Measurements from ENCODE around the gene VWDE.

The VWDE gene

DNA sequence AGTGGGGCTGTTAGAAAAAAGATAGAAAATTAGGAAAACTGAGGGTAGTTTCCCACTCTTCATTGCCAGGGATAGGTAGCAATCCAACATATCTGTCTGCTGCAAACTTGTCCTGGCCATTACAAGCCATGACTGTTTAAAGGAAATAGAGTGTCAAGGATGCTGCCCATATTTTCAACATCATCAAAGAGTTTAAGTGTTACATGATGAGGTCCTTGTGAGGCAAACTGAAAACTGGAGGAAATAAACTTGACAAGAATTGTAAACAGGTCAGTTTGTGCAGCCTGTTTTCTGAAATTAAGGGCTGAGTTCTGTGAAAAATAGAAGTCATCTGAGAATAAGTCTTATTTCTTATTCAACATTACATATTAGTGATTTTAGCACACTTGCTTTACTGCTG, 78.0 kb downstream of the VWDE start:
- DNase-seq, result no peak

- DNase-seq, result no peak
These were observed 80.2 kb downstream of the VWDE start for GRCh38 chr7:12323415-12323814.

- DNase-seq, result no peak
These were observed 80.8 kb downstream of the VWDE start for GRCh38 chr7:12322903-12323300.

GRCh38 chr7:12322284-12322902, 81.3 kb downstream of the VWDE start:
- no peak for DNase-seq

DNA sequence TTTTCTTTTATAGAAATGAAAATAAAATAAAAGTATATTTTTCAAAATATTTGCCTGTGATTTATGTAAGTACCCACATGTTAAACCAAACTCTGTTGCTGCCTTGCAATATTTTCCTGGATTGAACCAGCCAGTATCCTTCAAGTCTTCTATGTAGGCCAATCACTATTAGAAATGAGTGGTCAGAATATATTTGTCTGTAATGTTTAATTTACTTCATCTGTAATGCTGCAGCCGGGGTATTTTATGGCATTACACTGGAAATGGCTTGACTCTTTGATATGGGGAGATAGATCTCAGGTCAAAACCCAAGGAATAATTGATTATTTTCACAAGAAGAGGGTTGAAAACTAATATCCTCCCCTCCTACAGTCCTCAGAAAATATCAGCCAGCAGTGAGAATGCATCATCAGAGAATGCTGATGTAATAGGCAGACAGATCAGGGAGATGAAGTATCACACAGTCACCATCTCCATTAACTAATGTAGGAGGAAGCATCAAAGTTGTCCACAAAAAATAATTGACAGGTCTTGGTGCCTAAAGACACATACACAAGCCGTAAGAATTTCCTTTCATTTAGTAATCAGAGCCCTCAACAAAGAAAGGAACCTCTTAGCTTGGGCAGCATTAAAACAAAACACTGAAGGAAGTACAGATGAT, 82.5 kb downstream of the VWDE start:
- no peak for DNase-seq

DNA sequence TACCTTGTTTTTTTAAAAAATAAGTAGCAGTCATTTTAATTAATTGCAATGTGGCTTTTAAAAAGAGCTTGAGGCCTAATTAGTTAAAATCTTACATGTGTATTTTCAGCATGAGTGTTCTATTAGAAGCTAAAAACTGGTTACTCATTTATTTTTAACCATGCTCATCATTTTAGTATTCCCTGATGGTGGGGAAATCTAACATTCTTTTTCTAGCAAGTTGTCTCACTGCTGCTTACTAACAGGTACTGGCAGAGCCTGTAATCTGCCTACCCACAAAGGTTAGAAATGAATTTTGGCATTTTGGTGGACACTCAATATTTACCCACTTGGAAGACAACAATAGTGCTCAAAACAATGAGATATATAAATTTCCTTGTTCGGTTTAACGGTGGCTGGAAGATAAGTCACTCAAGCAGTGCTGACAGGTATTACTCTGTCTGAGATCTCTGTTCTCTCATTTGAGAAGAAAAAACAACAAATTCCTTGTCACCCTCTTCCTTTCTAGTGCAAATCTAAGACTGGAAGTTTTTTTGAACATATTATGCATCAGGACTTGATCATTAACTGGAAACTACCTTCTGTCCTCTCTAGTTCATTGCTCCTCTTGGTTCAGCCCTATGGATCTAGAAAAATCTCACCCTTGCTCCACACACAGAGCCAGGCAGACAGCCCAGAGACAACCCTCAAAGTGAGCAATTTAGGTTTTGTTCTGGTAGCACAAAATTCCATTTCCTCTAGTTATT, 83.3 kb downstream of the VWDE start:
- DNase-seq, result no peak

- no peak for DNase-seq
These were observed 86.0 kb downstream of the VWDE start for GRCh38 chr7:12317675-12318074.

DNA sequence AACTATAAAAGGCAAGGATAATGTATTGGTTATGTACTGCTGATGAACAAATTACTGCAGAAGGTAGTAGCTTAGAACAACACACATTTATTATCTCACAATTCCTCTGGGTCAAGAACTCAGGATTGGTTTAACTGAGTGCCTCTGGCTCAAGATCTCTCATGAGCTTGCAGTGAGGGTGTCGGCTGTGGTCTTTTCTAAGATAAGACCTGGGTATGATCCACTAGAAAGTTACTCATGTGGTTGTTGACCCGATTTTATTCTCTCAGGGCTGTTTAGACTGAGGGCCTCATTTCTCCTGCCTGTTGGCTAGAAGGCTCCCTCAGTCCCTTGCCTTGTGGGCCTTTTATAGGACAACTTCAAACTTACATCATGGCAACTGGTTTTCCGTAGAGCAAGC, 86.7 kb downstream of the VWDE start:
- no peak for DNase-seq

DNA sequence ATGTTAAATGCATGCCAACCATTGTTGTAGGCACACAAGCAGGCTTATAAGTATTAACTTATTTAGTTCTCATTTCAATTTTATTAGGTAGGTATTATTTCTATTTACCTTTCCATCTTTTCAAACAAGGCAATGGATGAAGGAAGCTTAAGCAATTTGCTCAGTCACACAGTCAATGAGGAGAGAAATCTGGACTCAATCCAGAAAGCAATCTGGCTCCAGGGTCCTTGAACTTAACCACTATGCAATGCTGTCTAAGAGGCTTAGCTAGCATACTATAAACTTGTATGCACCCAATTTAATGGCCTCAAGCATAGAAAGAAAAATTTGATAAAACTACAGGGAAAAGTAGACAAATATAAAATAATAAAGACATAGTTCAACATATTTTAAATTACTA, 88.6 kb downstream of the VWDE start:
- DNase-seq, result no peak

DNA sequence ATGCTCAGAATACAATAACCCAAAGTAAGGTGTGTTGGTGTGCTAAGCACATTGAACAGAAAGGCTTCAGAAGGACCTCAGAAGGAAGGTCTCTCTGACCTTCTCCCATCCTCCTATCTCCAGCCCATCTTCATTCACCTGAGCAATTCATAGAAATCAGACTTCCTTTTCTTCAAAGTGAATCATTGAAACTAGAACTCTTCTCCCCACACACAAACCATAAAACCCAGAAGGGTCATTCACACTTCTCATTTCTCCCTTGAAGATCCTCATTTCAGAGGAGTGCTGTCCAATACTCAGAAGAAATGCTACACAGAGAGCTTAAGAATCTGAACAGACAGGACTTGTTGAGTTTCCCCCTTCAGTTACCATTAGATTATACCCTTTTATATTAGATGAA, 89.5 kb downstream of the VWDE start:
- DNase-seq, result no peak

DNA sequence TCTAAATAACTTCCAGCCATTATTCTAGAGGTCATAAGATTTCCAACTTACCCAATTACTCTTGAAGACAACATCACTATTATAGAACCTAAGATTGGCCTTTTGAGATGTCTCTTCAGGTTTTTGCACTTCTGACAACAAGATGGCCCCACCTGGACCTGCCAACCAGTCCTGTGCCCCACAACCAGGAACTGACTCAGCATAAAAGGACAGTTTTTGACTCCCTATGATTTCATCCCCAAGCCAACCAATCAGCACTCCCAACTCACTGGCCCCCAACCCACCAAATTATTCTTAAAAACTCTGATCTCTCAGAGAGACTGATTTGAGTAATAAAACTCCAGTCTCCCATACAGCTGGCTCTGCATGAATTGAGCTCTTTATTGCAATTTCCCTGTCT, 98.2 kb downstream of the VWDE start:
- no peak for DNase-seq

- DNase-seq, result no peak
These were observed 100.2 kb downstream of the VWDE start for GRCh38 chr7:12303495-12303894.

- DNase-seq, result no peak
These were observed 100.6 kb downstream of the VWDE start for GRCh38 chr7:12303062-12303461.

- no peak for DNase-seq
These were observed 103.2 kb downstream of the VWDE start for GRCh38 chr7:12300415-12300814.

GRCh38 chr7:12299367-12299766, 104.3 kb downstream of the VWDE start:
- DNase-seq, result no peak

GRCh38 chr7:12297283-12298108, 106.2 kb downstream of the VWDE start:
- no peak for DNase-seq

DNA sequence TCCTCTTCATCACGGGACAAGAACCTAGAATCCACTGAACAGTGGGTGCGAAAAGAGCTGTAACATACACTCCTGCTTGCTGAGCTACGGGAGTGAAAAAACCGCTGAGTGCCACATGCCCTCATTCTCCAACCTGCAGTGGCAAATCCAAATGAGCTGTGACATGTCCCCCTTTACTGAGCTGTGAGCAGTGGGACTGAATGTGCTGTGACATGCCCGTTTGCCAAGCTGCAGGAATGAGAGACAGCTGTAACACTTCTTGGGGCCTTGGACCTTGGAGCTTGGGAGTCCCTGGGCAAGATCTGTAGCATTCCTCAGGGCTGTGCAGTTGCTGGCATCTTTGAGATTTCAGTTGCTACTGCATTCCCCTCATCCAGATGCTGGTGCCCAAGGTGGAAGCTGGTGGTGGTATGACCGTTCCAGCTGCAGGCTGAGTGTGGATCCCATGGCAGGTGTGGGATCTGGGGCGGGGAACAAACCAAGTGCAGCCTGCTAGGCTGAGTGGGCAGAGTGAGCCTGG, 107.6 kb downstream of the VWDE start:
- DNase-seq, result no peak

DNA sequence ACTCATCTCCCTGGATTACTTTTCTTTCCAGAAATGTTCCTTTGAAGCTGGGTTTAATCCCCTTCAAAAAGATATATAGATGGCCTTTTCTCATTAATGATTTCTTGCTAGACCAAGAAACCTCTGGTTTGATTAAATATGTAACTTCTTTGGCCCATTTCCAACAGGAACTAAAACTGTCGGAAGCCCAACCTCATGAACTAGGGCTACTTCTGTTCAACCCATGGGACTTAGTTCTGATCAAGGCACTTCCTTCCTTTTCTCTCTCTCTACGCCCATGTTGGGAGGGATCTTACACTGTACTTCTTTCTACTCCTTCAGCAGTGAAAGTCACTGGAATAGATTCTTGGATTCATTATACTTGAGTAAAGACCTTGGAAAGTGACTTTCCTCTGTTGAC, 109.0 kb downstream of the VWDE start:
- no peak for DNase-seq

DNA sequence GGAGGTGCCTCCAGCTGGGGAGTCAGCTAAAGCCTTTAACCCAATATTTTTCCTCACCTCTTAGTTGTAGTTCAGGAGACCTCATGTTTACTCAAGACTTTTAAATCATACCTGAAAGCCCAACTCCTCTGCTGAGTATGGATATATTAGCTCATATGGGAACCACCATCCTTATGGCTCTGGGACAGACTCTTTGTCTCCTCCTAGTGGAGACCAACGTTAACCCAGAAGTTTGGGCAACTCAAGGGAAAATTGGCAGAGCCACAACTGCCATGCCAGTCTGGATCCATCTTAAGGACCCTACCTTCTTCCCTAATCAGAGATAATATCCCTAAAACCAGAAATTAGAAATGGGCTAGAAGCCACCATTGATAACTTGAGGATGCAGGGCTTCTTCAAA, 111.8 kb downstream of the VWDE start:
- DNase-seq, result no peak

GRCh38 chr7:12290761-12291160, 112.9 kb downstream of the VWDE start:
- no peak for DNase-seq

GRCh38 chr7:12289996-12290395, 113.7 kb downstream of the VWDE start:
- no peak for DNase-seq

DNA sequence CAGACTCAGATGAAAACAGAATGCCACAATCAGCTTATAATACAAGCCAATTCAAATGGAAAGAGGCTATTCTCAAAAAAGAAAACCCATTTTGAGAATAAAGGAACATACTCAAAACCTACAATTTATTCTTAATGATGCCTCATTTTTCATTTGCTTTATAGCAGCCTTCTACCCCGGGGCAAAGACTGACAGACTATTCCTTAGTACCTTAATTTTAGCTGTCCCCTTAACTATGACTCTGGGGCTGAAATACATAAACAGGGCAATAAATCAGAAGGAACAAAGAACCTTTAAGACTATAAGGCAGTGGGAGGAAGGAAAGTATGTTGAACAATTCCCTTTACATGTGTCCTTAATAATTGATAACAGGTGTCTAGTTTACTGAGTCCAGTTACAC, 115.8 kb downstream of the VWDE start:
- no peak for DNase-seq

- DNase-seq, result no peak
These were observed 122.6 kb downstream of the VWDE start for GRCh38 chr7:12281038-12281437.
